ENCODE data around the gene IDH2. TPM values are rescaled to one million over a fixed set of nuclear protein-coding genes. Genes with fewer than 3 reads are reported as not detected.

The IDH2 gene
- total and polyA plus RNA-seq, 2 of the 4 experiments (the other 2 are of a cell fraction): 84.9 to 118 TPM

DNA sequence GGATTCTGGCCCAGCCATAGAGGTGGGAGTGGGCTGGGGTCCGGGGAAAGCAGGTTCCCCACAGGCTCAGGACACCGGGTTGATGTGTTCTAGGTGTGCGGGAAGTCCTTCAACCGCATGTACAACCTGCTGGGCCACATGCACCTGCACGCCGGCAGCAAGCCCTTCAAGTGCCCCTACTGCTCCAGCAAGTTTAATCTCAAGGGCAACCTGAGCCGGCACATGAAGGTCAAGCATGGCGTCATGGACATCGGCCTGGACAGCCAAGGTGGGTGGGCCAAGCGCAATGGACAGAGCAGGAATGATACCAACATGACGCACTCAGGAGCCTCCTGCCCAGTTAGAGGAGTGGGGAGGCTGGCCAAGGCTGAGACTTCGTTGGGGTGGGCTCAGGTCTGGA lies 28.2 kb downstream of the IDH2 start:
- peak overlapping the region; percentile 1 for H2AFZ ChIP-seq (replicated peaks; ENCODE audit: low read length, poor library complexity)
- H3K36me3 ChIP-seq (ENCODE audit: control insufficient read depth, insufficient read depth, low read length): peaks cover 35% of the 10 kb centered on the region
- H3K14ac ChIP-seq (replicated peaks; ENCODE audit: low read depth, low read length): no peak overlapping the region
- no peak overlapping the region for H4K5ac ChIP-seq (ENCODE audit: low read depth, low read length)
- H3K4me1 ChIP-seq (ENCODE audit: control insufficient read depth, insufficient read depth, low read length): no peaks in the 10 kb centered on the region
- WGBS, 2 experiments (ENCODE audit: extremely low coverage in 2 of 2, insufficient read length in 1 of 2): 93% methylated on average over 8 of the region's 12 CpGs; no CpG with 5 or more reads in 1 of the 2 experiments
- no peak overlapping the region for H3K4me2 ChIP-seq (ENCODE audit: low read depth, low read length)
- H2BK5ac ChIP-seq (ENCODE audit: low read depth, low read length, poor library complexity, severe bottlenecking): no peak overlapping the region
- no peaks in the 10 kb centered on the region; the same call in 1 of the 2 replicates for H4K20me1 ChIP-seq (ENCODE audit: insufficient read depth, low read length)
- no peak overlapping the region for H4K91ac ChIP-seq (ENCODE audit: insufficient read depth, low read depth, low read length)
- H2BK20ac ChIP-seq (ENCODE audit: low read depth, low read length): no peak overlapping the region
- H3K9me3 ChIP-seq (ENCODE audit: control insufficient read depth, insufficient read depth, low read length): no peaks in the 10 kb centered on the region
- no peak overlapping the region for H3K27ac ChIP-seq (ENCODE audit: insufficient read depth, low read length)
- H2BK120ac ChIP-seq (ENCODE audit: low read depth, low read length): no peak overlapping the region
- TF ChIP-seq FOS (IDR thresholded peaks at IDR 0.05; ENCODE audit: low read depth, low read length): no peak
- no peak for TF ChIP-seq RCOR1 (IDR thresholded peaks at IDR 0.05; ENCODE audit: insufficient replicate concordance, low read length)
- TF ChIP-seq, protein P1, sequence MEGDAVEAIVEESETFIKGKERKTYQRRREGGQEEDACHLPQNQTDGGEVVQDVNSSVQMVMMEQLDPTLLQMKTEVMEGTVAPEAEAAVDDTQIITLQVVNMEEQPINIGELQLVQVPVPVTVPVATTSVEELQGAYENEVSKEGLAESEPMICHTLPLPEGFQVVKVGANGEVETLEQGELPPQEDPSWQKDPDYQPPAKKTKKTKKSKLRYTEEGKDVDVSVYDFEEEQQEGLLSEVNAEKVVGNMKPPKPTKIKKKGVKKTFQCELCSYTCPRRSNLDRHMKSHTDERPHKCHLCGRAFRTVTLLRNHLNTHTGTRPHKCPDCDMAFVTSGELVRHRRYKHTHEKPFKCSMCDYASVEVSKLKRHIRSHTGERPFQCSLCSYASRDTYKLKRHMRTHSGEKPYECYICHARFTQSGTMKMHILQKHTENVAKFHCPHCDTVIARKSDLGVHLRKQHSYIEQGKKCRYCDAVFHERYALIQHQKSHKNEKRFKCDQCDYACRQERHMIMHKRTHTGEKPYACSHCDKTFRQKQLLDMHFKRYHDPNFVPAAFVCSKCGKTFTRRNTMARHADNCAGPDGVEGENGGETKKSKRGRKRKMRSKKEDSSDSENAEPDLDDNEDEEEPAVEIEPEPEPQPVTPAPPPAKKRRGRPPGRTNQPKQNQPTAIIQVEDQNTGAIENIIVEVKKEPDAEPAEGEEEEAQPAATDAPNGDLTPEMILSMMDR (conservative IDR thresholded peaks at IDR 0.05; ENCODE audit: low read depth, low read length): no peak
- TF ChIP-seq CHD1 (IDR thresholded peaks at IDR 0.05; ENCODE audit: low read depth, low read length): no peak
- no peak for TF ChIP-seq POLR2A (IDR thresholded peaks at IDR 0.05; ENCODE audit: low read depth, low read length)
- TF ChIP-seq CEBPB (IDR thresholded peaks at IDR 0.05; ENCODE audit: low read depth, low read length): no peak
- TF ChIP-seq SMC3 (IDR thresholded peaks at IDR 0.05; ENCODE audit: low read depth, low read length): no peak
- TF ChIP-seq NFE2L2 (IDR thresholded peaks at IDR 0.05; ENCODE audit: low read depth, low read length): no peak
- no peak for TF ChIP-seq RFX5 (IDR thresholded peaks at IDR 0.05; ENCODE audit: low read depth, low read length)
- TF ChIP-seq BHLHE40 (IDR thresholded peaks at IDR 0.05; ENCODE audit: low read depth, low read length): no peak
- TF ChIP-seq MAFK (IDR thresholded peaks at IDR 0.05; ENCODE audit: low read depth, low read length): no peak
- no peak for TF ChIP-seq RAD21 (IDR thresholded peaks at IDR 0.05; ENCODE audit: low read length)
- no peak for TF ChIP-seq USF2 (IDR thresholded peaks at IDR 0.05; ENCODE audit: low read depth, low read length)
- no peak for TF ChIP-seq MXI1 (IDR thresholded peaks at IDR 0.05; ENCODE audit: borderline replicate concordance, low read depth, low read length)
- TF ChIP-seq MAZ (IDR thresholded peaks at IDR 0.05; ENCODE audit: borderline replicate concordance, low read depth, low read length): no peak
- TF ChIP-seq ELK1 (IDR thresholded peaks at IDR 0.05; ENCODE audit: borderline replicate concordance, low read depth, low read length): no peak
- no peak for ATAC-seq (ENCODE audit: low read depth)
- no peak overlapping the region for H3K4ac ChIP-seq (ENCODE audit: low read depth, low read length)
- H3K27me3 ChIP-seq (ENCODE audit: control insufficient read depth, insufficient read depth, low read length): no peaks in the 10 kb centered on the region
- H3K18ac ChIP-seq (ENCODE audit: low read depth, low read length): no peak overlapping the region
- in situ Hi-C loops (cut with MboI; ENCODE audit: low sequenced_read_pairs): loop anchor here (5.0 to 10.0 kb wide), 2 partner anchors 177 to 319 kb away; partner anchors contain the start of gene MESP1
- H3K4me3 ChIP-seq (ENCODE audit: insufficient read depth, low read depth, low read length): no peak overlapping the region
- H2BK15ac ChIP-seq (ENCODE audit: low read depth, low read length): no peak overlapping the region
- no peak overlapping the region for H2AK5ac ChIP-seq (ENCODE audit: low read depth, low read length)
- no peak overlapping the region for H2AK9ac ChIP-seq (replicated peaks; ENCODE audit: low read depth, low read length, poor library complexity)
- peaks cover 3 to 16% of the 10 kb centered on the region in 2 experiments; a peak in 3 of 4 replicates for H3K79me1 ChIP-seq (ENCODE audit: low read depth in 1 of 2, low read length in 2 of 2)
- no peak overlapping the region for H4K8ac ChIP-seq (ENCODE audit: low read depth in 2 of 2, low read length in 2 of 2)
- no peak for DNase-seq
- ChIA-PET POLR2A (ENCODE audit: unreplicated experiment) (no interaction called here), CTCF (no interaction called here)
- no peak overlapping the region for H3K23ac ChIP-seq (ENCODE audit: low read depth, low read length)
- no TSS peak for BruUV-seq (replicated peaks)
- no peaks in the 10 kb centered on the region for H3K9me1 ChIP-seq (ENCODE audit: insufficient read depth, low read length)
- H3K9ac ChIP-seq (ENCODE audit: low read depth, low read length): no peak overlapping the region
- dilution Hi-C loops (cut with HindIII; ENCODE audit: low sequenced_read_pairs, unreplicated experiment): no loop called here
- intact Hi-C loops (cut with micrococcal nuclease): loop anchor here (5.0 kb wide), 1 partner anchor 162 kb away; the partner anchor contains the start of gene ARPIN
- no peak overlapping the region for H3K56ac ChIP-seq (ENCODE audit: extremely low read depth, insufficient read depth, low read length)
